Occipital lobe (tissue), 2 donors: ENCODE data around the gene AURKAIP1. TPM values are rescaled to one million over a fixed set of nuclear protein-coding genes. Genes with fewer than 3 reads are reported as not detected.
A peak's percentile ranks its signal among the peaks of the same experiment; 100 is the strongest.
"Not testable (repeated sequence)": the region's sequence is repeated elsewhere in the genome, so short reads cannot be mapped to it uniquely, and the experiment has no call there.

Experiments
- DNase-seq: peaks from one replicate; lab custom pipeline; 2025; lab: John Stamatoyannopoulos, UW
- total RNA-seq: library from RNA; depleted of rRNA; stranded (reverse); fragments of >200 nt; gene quantifications from one replicate; pipeline ENCODE4 v1.2.3, GENCODE V29; 2014

AURKAIP1 gene
- total RNA-seq, 1 donor from 2014 or later = 26.2 TPM

DNA sequence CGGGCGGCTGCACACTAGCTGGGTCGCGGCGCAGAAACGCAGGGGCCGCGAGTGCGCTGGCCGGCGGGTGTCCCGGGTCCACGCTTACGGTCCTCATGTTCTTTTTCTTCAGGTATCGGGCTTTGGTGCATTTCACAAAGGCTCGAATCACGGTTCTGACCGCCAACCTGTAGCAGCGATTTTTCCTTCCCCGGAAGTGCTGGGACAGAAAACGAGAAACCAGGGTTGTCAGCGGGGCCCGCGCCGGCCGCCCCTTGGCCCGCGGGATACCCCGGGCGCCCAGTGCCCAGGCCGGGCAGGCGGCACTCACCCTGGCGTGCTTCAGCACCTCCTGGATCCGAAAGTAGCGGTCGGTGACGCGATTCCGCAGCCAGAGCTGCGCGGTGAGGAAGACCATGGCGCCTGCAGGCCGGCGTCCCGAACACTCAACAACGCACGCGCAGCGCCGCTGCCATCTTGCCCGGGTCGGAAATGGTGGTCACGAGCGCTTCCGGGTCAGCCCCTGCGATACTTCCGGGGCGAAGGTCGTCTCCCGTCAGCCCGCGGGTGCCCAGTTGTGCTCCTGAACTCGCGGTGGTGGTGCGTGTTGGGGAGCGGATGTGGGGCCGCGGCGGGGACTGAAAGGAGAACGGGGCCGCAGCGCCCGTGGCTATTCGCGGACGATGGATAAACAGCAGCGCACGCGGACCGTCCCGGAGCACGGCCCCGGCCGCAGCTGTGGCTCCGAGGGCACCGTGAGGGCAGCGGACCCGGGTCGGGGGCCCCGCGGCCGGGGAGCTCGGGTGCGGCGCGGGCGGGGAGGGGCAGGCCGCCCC is 32.0 kb upstream of the AURKAIP1 start, which contains the start of gene MRPL20:
Gene MRPL20, minus strand, starts transcription at position 473 of the 815 bp plus-strand sequence. Its CDS starts 76 bp downstream, at position 397.
- peak; percentile 84 for DNase-seq

DNA sequence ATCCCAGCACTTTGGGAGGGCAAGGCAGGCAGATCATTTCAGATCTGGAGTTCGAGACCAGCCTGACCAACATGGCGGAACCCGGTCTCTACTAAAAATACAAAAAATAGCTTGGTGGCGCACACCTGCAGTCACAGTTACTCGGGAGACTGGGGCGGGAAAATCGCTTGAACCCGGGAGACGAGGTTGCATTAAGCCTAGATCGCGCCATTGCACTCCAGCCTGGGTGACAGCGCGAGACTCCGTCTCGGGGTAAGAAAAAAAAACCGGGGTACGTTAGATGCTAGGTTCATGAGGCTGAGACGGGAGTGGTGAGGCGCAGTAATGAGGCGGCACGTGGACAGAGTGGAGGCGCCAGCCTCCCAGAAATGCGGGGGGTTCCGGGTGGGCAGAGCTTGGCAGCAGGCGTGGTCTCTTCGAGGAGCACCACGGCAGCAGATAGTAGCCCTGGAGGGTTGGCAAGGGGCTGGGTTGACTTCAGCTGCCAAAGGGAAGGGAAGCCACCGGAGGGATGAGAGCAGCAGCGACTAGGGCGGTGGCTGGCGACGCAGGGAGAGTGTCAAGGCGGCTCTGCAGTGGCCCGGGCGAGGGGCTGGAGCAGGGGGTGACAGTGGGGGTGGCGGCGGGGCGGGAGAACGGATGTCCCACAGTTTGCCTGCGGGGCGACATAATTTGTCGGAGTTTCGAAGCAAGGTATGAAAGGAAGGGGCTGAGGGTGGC is 31.3 kb upstream of the AURKAIP1 start:
- no peak for DNase-seq

GRCh38 chr1:1403653-1404052 is 28.6 kb upstream of the AURKAIP1 start:
- no peak for DNase-seq

DNA sequence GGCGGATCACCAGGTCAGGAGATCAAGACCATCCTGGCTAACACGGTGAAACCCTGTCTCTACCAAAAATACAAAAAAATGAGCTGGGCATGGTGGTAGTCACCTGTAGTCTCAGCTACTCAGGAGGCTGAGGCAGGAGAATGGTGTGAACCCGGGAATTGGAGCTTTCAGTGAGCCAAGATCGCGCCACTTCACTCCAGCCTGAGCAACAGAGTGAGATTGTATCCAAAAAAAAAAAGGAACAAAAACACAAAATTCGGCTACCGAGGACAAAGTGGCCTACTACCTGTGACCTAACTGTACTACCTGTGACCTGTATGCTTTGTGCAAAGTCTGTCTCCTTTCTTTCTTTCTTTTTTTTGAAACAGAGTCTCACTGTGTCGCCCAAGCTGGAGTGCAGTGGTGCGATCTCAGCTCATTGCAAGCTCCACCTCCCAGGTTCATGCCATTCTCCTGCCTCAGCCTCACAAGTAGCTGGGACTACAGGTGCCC is 27.9 kb upstream of the AURKAIP1 start:
- not testable (repeated sequence) for DNase-seq

- DNase-seq = no peak
These were observed 27.3 kb upstream of the AURKAIP1 start for GRCh38 chr1:1402072-1402900.

- DNase-seq = no peak
These were observed 26.5 kb upstream of the AURKAIP1 start for GRCh38 chr1:1401457-1402010.

DNA sequence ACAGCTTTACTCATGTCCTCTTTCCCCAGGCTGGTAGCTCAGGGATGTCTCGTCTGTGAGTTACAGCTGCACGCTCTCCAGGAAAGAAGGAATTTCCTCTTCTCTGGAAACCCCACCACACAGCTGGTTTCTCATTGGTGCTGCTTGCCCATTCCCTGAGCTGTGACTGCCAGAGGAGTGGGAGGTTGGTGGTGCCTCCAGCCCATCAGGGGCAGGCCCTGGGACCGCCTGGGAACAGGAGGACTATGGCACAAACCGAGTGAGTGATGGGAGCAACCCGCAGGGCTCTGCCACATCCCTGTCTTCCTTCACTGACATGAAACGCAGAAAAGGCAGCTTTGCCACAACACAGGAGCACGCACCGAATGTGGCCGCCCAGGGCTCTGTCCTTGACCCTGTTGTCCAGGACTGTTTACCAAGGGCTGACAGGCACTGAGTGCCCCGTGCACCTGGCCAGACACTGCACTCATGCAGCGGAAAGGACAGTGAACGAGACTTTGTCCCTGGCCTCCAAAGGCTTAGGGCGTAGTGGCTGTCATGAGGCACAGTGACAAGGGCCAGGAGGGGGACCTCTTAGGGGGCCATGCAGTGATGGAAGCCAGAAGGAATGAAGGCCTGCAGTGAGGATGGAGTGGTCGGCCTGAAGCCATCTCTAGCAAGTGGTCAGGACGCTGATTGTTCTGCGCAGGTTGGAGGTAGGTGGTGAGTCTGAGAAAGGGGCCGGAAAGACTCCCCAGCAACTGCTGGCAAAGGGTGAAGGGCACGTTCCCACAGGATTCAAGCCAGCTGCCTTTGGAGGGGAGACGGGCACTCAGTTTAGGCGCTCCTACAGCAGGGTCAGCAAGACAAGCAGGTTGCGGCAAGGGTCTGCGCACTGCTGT is 25.8 kb upstream of the AURKAIP1 start:
- DNase-seq = no peak

DNA sequence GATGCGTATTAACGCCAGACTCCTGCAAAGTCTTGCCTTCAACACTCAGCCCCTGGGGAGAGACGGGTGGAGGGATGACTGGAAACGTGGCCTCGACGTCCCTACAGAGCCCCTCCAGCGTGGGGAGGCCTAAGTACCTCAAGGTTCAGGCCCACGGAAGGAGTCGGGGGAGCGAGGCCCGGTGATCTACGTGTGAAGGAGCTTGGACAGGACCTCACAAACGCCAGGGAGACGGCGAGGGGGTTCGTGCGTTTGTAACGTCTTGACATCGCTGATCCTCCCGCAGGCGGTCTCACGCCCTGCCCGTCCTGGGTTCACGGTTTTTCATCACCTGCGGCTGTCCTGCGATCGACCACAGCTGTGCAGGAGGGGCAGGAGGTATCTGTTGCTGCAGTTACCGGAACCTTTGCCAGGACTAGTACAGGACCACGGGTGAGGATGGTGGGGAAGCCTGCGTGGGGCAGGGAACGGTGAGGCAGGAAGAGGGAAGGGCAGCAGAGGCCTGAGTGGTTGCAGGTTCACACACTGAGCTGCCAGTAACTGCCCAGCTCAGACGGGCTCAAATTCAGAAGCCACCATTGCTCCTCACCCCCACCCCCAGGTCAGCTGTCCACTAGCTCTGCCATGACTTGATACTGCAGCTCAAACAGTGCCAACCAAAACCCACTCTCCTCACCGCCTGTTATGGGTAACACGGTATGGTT is 25.0 kb upstream of the AURKAIP1 start:
- DNase-seq = no peak

- peak; percentile 96 for DNase-seq
These were observed 24.3 kb upstream of the AURKAIP1 start, which contains the start of gene CCNL2 for GRCh38 chr1:1399187-1399871. Gene CCNL2 (minus strand): TSS chr1:1399335. CDS start chr1:1399306, 29 bp downstream.

DNA sequence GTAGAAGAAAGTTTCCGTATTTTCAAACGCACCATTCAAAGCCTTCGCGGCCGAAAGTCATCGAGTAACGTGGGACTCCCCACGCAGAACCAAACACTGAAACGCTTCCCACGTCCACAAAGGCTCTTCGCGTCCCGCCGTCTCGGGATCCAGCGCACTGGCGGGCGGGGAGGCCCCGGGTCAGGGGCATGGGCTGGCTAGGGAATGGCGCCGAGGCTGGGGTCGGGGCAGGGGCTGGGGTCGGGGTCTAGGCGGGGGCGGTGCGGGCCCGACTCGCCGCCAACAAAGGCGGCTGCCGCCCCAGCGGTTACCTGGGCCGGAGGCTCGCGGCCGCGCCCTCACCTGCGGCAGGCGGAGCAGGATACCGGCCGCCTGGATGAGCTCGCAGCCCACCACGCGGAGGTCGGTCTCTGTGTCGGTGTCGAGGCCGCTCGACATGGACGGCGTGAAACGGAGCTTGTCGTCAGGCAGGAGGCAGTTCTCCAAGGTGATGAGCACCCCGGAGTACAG is 23.7 kb upstream of the AURKAIP1 start:
- no peak for DNase-seq

GRCh38 chr1:1397839-1398523 is 23.0 kb upstream of the AURKAIP1 start:
- no peak for DNase-seq

DNA sequence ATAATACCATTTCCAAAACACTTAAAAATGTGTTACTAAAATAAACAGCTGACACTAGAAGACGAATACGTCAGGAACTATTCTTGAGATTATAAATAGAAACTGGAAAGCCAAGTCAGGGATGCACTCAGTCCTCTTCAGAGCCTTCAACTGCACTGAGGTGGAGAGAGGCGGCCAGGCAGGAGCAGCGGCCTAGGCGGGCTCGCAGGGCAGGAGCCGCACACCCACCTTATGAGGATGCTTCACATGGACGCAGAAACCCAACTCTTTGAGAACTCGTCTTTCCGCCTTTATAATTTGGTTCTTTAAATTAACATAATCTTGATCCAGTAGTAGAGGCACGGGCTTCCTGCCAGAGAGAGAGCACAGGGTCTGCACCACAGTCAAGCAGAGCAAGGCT is 20.2 kb upstream of the AURKAIP1 start:
- no peak for DNase-seq

GRCh38 chr1:1394116-1394515 is 19.1 kb upstream of the AURKAIP1 start:
- DNase-seq = no peak

DNA sequence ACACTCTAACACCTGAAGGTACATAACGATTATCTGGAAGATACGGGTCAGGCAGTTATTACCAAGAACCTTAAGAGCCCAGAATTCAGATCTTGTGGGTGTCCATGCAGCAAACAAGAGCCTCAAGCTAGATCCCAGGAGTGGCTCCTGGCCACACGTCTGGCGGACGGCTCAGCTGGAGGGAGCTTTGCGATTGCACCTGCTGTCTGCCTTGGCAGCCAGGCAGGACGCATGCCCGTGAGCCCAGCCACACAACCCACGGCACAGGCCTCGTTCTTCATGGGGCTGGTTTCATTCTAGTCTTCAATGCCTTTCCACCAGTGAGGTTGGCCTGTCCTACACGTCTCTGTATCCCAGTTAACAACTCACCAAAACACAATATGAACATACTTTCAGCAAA is 18.4 kb upstream of the AURKAIP1 start:
- DNase-seq = no peak

GRCh38 chr1:1393014-1393413 is 18.0 kb upstream of the AURKAIP1 start:
- no peak for DNase-seq

DNA sequence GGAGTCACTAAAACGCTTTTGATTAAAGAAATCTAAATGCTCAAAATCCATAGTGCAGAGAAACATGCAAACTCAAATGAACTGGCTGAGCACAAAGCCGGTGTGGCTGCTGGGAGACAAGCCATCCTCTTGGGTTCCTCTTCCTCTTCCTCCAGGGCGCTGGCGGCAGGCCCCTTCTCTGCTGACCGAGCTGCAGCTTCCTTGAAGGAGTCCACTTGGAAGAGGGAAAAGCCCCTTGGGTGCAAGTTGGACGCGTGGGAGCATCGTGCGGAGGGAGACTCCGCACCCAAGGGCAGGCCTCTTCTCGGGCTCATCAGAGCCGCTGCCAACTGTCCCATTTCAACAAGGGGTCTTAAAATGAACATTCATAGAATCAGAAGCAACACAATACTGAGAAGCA is 16.2 kb upstream of the AURKAIP1 start:
- DNase-seq = no peak

DNA sequence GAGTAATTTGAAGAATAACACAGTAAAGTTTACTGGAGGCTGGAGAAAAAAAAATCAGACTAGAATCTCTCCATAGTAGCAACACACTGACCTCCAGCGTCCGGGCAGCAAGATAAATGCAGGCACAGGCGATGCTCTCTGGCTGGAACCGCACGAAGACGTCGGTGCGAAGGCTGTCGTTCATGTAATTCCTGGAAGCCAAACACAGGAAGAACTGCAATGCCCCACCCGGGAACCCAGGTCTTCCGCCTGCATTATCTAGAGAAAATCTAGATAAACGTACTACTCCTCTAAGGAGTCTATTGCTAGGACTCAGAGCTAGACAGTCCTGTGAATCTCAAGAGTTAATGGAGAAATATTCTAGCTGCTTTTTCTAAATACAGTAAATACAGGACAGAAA is 15.7 kb upstream of the AURKAIP1 start:
- DNase-seq = no peak

DNA sequence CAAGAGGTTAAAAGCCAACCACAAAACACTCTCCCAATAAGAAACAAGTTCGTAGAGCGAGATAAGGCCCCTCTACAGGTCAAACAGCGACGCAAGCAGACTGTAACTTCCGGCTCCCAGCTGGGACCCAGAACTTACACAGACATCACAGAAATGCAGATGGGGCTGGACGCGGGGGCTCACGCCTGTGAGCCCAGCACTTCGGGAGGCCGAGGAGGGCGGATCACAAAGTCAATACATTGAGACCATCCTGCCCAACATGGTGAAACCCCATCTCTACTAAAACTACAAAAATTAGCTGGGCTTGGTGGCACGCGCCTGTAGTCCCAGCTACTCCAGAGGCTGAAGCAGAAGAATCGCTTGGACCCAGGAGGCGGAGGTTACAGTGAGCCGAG is 13.1 kb upstream of the AURKAIP1 start:
- no peak for DNase-seq
